GM12873 (cell line): ENCODE results near the gene LRRC4.

Source experiments
- TF ChIP-seq, protein P1 (sequence below): IDR thresholded peaks from 2 replicates; pipeline ENCODE4 v1.5.1; 2012; ENCODE audit warnings: low read depth, mild to moderate bottlenecking, moderate library complexity, low read length, control low read depth; ENCODE audit not compliant: insufficient read depth; ENCODE audit errors: missing control alignments

The LRRC4 gene

DNA sequence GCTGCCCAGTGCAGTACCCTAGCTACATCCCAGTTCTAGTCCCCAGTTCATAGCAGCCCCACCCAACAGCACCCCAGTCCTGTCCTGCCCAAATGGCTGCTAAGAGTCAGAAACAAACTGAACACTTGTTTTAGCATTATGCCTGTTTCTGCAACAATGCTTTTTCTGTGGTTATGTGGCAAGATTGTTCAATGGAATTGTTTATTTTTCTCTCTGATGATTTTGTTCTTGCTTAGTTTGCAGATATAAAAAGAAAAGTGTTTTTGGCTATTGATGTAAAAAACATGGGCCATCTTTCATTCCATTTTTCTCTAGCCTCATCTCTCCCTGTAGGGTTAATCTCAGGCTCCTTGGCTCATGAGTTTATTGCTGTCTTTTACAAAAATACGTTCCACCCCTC lies 42.5 kb downstream of the LRRC4 start:
- TF ChIP-seq, protein P1, sequence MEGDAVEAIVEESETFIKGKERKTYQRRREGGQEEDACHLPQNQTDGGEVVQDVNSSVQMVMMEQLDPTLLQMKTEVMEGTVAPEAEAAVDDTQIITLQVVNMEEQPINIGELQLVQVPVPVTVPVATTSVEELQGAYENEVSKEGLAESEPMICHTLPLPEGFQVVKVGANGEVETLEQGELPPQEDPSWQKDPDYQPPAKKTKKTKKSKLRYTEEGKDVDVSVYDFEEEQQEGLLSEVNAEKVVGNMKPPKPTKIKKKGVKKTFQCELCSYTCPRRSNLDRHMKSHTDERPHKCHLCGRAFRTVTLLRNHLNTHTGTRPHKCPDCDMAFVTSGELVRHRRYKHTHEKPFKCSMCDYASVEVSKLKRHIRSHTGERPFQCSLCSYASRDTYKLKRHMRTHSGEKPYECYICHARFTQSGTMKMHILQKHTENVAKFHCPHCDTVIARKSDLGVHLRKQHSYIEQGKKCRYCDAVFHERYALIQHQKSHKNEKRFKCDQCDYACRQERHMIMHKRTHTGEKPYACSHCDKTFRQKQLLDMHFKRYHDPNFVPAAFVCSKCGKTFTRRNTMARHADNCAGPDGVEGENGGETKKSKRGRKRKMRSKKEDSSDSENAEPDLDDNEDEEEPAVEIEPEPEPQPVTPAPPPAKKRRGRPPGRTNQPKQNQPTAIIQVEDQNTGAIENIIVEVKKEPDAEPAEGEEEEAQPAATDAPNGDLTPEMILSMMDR: no peak

DNA sequence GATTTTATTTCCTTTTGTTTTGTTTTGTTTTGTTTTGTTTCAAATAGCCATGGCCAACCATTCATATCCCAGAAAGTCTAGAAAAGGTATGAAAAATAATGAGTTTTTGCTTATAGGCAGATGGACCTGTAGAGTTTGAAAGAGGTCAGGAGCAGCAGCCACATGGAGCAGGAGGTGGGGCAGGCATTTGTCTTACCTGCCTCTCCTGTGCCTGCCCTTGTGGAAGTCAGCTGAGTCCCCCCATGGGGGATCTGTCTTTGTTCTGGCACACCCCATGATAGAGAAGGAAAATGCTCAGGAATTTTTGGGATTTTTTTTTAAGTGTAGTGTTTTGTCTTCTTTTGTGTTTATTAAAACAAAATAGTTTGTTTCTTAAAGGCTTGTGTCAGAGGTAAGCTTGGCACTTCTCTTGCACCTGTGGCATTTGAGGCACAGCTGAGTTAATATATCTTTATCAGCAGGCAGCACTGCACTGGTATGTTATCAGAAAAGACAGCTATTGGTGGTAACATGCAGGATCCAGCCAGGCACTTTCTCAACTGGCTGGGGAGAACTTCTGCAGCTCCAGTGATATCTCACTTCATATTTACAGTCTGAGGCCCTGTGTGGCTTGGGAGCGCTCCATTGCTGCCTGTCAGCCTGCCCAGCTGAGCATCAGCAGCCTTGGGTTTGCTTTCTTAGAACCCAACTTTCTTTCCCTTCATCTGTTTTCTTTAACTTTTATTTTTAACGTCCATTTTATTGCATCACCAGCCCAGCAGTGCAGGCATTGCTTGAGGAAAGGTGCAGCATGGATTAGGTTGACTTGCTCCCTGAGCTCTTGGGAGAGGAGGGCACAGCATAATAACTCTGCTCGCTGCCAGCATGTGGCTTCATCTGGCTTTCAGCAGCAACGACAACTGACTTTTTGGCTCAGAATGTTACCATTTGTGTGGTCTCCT lies 44.4 kb downstream of the LRRC4 start:
- TF ChIP-seq, protein P1: no peak

DNA sequence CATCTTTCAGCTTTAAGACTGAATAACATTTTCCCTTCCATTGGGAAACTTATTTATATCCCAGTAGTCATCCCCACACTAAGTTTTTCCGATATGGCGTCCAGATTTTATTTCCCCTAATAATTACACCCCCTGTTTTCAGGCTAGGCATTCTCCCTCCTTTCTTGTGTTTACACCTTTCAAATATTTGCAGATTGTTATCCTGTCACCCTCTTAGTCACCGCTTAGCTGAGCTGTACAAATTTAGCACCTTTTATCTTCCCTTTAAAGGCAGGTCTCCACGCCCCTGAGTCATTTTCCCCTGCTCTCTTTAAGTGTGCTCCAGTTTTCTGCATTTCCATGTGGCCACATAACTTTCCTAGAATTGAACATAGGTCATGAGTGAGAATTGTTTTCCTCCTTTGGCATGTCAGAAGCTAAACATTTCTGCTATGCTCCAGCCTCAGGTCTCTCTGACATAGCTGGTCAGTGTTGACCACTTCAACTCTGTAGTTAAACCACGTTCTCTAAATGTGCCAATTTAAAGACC lies 47.4 kb downstream of the LRRC4 start:
- TF ChIP-seq, protein P1: no peak

DNA sequence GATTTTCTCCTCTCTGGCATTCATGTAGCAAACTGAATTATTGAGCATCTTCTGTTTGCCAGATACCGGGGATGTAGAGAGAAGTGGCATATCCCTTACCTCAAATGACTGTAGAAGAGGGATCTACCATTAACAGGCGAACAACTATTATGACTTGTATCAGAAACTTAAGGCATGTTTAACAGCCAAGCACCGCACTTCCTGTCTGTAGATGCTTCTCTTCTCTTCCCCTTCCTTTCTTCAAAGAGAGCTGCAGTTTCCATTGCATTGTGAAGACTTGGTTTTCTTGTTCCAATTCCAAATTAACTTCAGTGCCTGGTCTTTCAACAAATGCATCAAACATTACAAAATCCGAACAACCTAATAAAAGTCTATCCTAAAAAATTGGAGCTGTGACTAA lies 49.3 kb downstream of the LRRC4 start:
- TF ChIP-seq, protein P1: no peak

DNA sequence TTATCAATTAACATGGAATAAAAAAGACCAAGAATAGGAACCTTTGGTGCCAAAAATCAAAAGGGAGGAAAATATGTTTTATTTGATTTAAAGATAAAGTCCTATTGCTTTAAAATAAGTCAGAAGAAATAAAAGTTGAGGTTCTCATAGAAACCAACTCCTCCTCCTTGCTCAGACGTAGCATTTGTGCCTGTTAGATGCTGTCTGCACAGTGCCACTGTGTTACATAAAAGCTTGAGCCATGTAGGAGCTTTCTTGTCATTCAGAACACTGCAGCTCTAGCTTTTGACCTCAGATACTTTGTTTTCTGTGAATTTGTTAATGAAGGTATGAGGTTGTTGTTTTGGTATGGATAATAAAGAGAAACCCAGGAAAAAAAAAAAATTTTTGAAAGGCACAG lies 50.3 kb downstream of the LRRC4 start:
- TF ChIP-seq, protein P1: no peak

DNA sequence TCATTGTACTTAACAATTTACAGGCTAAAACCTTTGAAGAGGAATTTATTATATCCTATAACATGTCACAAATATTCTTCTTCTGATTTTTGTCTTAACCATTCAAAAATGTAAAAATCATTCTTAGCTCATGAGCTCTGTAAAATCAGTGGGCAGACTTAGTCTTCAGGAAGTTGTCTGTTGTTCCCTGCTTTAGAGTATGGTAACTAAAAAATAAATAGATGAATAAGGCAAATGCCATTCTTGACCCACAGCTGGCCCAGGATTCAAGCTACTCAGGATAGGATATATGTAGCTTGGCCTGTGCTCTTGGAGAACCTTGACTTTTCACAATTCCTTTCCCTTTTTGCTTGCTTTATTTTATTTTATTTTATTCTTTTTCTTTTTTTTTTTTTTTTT lies 51.5 kb downstream of the LRRC4 start:
- TF ChIP-seq, protein P1: no peak

DNA sequence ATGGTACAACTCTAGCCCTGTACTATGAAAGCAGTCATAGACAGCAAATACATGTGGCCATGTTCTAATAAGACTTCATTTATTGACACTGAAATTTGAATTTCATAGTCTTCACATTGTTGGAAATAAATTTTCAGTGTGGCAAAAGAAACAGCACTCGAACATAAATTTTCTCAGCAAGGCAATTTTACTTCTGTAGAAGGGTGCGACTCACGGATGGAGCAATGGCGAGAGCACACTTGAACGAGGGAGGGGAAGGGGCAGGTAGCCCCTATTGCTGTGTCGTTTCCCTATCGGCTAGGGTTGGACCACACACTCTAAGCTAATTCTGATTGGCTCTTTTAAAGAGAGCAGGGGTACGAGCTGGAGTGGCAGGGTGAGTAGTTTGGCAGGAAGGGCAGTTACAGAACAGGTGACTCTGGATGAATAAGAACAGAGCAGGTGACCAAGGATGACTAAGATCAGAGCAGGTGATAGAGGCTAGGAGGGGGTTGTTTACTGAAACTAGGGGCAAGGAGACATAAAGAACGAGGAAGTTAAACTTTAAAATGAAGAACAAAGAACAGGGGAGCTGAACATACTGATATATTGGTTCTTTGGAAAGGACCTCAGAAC lies 52.0 kb downstream of the LRRC4 start:
- TF ChIP-seq, protein P1: no peak
